ENCODE results near the gene FBP2. TPM values are rescaled to one million over a fixed set of nuclear protein-coding genes. Genes with fewer than 3 reads are reported as not detected.

FBP2 gene
- total and polyA plus RNA-seq, 2 experiments from 2014 or later = not detected

DNA sequence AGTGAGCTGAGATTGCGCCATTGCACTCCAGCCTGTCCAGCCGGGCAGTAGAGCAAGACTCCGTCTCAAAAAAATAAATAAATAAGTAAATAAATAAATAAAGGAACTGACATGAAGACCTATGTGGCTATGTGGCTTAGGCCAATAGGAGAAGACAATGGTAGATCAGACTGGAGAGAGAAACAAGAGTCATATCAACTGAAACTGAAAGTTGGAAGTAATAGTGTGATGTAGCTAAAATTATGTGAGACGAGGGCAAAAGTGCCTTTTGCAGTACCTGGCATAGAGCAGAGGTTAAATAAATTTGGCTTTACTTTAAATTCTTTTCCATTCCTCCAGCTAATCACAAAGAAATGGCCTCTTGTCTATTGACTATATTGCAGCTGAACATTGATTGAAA lies 7.3 kb downstream of the FBP2 start:
- Histone ChIP-seq H4K20me1 (replicated peaks; ENCODE audit: insufficient read depth) (no peaks in the 10 kb centered on the region), H3K4me2 (no peak overlapping the region), H3K4me3 (no peak overlapping the region), H3K9me2 (ENCODE audit: insufficient read depth) (no peaks in the 10 kb centered on the region), H3K27me3 (ENCODE audit: insufficient read depth) (no peaks in the 10 kb centered on the region), H2AFZ (no peak overlapping the region), H3K79me2 (replicated peaks; ENCODE audit: insufficient read depth) (no peaks in the 10 kb centered on the region), H3K36me3 (ENCODE audit: insufficient read depth) (no peaks in the 10 kb centered on the region), H3F3A (replicated peaks; ENCODE audit: low read depth) (no peaks in the 10 kb centered on the region), H3K4me1 (ENCODE audit: insufficient read depth) (no peaks in the 10 kb centered on the region), H3K27ac (ENCODE audit: low read depth) (no peak overlapping the region)
- H3K4me3 Mint-ChIP-seq = no peak overlapping the region
- H3K27ac Mint-ChIP-seq = no peak overlapping the region
- TF ChIP-seq ETS1 (IDR thresholded peaks at IDR 0.05) = no peak
- TF ChIP-seq EZH2 (IDR thresholded peaks at IDR 0.05; ENCODE audit: low read depth, unreplicated experiment) = no peak
- no peak for TF ChIP-seq EZH2phosphoT487 (IDR thresholded peaks at IDR 0.05; ENCODE audit: unreplicated experiment)
- no peak for TF ChIP-seq ZNF114 (CRISPR knock-in tag; IDR thresholded peaks at IDR 0.05)
- H3K36me3 Mint-ChIP-seq (ENCODE audit: low read depth) = no peaks in the 10 kb centered on the region
- ATAC-seq (no peak), DNase-seq (ENCODE audit: low spot score) (no peak)
- H3K9me3 Mint-ChIP-seq = no peaks in the 10 kb centered on the region
- peaks cover 4% of the 10 kb centered on the region; the same call in 2 of the 3 replicates for H3K4me1 Mint-ChIP-seq
- peaks cover 9% of the 10 kb centered on the region for H3K27me3 Mint-ChIP-seq (ENCODE audit: insufficient read depth, low read depth, poor library complexity)

DNA sequence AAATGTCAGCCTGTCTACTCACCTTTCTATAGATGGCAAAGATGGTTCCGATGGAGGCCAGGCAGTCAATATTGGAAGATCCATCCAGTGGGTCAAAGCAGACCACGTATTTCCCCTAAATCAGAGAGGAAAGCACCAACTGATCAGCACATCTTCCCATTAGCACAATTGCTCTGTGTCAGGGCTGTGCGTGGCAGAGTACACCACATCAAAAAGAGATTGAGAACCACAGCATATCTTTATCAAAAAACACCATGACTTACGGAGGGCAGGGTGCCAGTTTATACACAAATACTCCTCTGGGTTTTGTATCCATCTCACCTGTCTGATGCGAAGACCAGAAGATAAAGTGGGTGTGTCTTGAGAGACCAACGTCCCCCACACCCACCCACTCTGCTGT lies 9.1 kb downstream of the FBP2 start:
- H3F3A ChIP-seq (replicated peaks; ENCODE audit: low read depth) = no peaks in the 10 kb centered on the region
- H3K36me3 ChIP-seq (ENCODE audit: insufficient read depth) = no peaks in the 10 kb centered on the region
- Mint-ChIP-seq H3K36me3 (ENCODE audit: low read depth) (no peaks in the 10 kb centered on the region), H3K27me3 (ENCODE audit: insufficient read depth, low read depth, poor library complexity) (peaks cover 9% of the 10 kb centered on the region), H3K4me1 (peaks cover 4% of the 10 kb centered on the region; the same call in 2 of the 3 replicates), H3K4me3 (no peak overlapping the region), H3K27ac (no peak overlapping the region), H3K9me3 (peaks cover 6% of the 10 kb centered on the region; the same call in 2 of the 3 replicates)
- ATAC-seq = no peak
- no peaks in the 10 kb centered on the region for H3K79me2 ChIP-seq (replicated peaks; ENCODE audit: insufficient read depth)
- H3K4me1 ChIP-seq (ENCODE audit: insufficient read depth) = no peaks in the 10 kb centered on the region
- no peak overlapping the region for H3K4me2 ChIP-seq
- H3K27ac ChIP-seq (ENCODE audit: low read depth) = no peak overlapping the region
- no peak overlapping the region for H3K4me3 ChIP-seq
- DNase-seq (ENCODE audit: low spot score) = no peak
- H3K9me2 ChIP-seq (ENCODE audit: insufficient read depth) = no peaks in the 10 kb centered on the region
- no peaks in the 10 kb centered on the region for H4K20me1 ChIP-seq (replicated peaks; ENCODE audit: insufficient read depth)
- no peaks in the 10 kb centered on the region for H3K27me3 ChIP-seq (ENCODE audit: insufficient read depth)
- H2AFZ ChIP-seq = no peak overlapping the region
- TF ChIP-seq JUNB (IDR thresholded peaks at IDR 0.05; ENCODE audit: unreplicated experiment) (no peak), POLR2AphosphoS5 (IDR thresholded peaks at IDR 0.05; ENCODE audit: low read depth) (no peak), ZNF331 (CRISPR knock-in tag; IDR thresholded peaks at IDR 0.05; ENCODE audit: low read depth) (no peak), STAT1 (IDR thresholded peaks at IDR 0.05; ENCODE audit: unreplicated experiment) (no peak), ZNF114 (CRISPR knock-in tag; IDR thresholded peaks at IDR 0.05) (no peak), NANOG (IDR thresholded peaks at IDR 0.05; ENCODE audit: borderline replicate concordance) (no peak), CREB1 (CRISPR knock-in tag; IDR thresholded peaks at IDR 0.05; ENCODE audit: low read depth) (no peak), ETS1 (IDR thresholded peaks at IDR 0.05) (no peak)
- TF ChIP-seq, protein P1, sequence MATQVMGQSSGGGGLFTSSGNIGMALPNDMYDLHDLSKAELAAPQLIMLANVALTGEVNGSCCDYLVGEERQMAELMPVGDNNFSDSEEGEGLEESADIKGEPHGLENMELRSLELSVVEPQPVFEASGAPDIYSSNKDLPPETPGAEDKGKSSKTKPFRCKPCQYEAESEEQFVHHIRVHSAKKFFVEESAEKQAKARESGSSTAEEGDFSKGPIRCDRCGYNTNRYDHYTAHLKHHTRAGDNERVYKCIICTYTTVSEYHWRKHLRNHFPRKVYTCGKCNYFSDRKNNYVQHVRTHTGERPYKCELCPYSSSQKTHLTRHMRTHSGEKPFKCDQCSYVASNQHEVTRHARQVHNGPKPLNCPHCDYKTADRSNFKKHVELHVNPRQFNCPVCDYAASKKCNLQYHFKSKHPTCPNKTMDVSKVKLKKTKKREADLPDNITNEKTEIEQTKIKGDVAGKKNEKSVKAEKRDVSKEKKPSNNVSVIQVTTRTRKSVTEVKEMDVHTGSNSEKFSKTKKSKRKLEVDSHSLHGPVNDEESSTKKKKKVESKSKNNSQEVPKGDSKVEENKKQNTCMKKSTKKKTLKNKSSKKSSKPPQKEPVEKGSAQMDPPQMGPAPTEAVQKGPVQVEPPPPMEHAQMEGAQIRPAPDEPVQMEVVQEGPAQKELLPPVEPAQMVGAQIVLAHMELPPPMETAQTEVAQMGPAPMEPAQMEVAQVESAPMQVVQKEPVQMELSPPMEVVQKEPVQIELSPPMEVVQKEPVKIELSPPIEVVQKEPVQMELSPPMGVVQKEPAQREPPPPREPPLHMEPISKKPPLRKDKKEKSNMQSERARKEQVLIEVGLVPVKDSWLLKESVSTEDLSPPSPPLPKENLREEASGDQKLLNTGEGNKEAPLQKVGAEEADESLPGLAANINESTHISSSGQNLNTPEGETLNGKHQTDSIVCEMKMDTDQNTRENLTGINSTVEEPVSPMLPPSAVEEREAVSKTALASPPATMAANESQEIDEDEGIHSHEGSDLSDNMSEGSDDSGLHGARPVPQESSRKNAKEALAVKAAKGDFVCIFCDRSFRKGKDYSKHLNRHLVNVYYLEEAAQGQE (IDR thresholded peaks at IDR 0.05; ENCODE audit: unreplicated experiment) = no peak
